Mesothelial cell of epicardium (in vitro differentiated cells): ENCODE results near the gene ST7. TPM values are rescaled to one million over a fixed set of nuclear protein-coding genes. Genes with fewer than 3 reads are reported as not detected.

Source experiments
- DNase-seq, 2 experiments: peaks; one replicate each; pipeline ENCODE4 v3.0.0; 2021; ENCODE audit warnings: low spot score in 2 of 2; ENCODE audit not compliant: unreplicated experiment in 2 of 2
- H3K27ac Mint-ChIP-seq: 2 replicates; pipeline ENCODE4 v1.8.0; 2021; ENCODE audit warnings: mixed read lengths
- H3K27me3 Mint-ChIP-seq: 2 replicates; pipeline ENCODE4 v1.8.0; 2021; ENCODE audit warnings: low read depth, mixed read lengths
- H3K36me3 Mint-ChIP-seq: 2 replicates; pipeline ENCODE4 v1.8.0; 2021; ENCODE audit warnings: mixed read lengths
- H3K4me1 Mint-ChIP-seq: 2 replicates; pipeline ENCODE4 v1.8.0; 2021; ENCODE audit warnings: mixed read lengths
- H3K4me3 Mint-ChIP-seq: 2 replicates; pipeline ENCODE4 v1.8.0; 2021; ENCODE audit warnings: mild to moderate bottlenecking, moderate library complexity, mixed read lengths
- H3K9me3 Mint-ChIP-seq: 2 replicates; pipeline ENCODE4 v1.8.0; 2021; ENCODE audit warnings: mixed read lengths
- CTCF ChIP-seq: fragments of 200-600 bp; sonication (generic); IDR thresholded peaks from one replicate; pipeline ENCODE4 v1.5.0; 2021; ENCODE audit warnings: antibody characterized with exemption; ENCODE audit not compliant: unreplicated experiment
- total RNA-seq: library from RNA; stranded (reverse); gene quantifications from 3 replicates; pipeline ENCODE4 v1.2.1, GENCODE V29; 2021

Gene ST7
- total RNA-seq, 1 donor from 2014 or later = 40.5 TPM

DNA sequence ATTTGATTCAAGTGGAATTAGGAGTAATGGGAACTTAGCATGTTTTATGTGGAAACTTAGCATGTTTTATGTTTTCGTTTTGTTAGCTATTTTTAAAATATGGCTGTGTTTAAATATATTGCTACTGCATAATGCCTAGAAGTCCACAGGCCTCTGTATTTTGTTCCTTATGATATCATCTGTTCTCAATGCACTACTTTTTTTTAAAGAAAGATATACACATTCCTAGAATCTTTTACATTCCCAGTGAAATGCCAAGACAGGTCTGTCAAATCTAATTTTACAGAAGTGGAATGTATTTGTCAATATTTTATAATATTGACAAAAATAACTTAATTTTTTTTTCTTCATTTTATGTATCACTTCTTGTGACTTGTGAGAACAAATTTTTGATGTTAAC lies 51.6 kb downstream of the ST7 start:
- DNase-seq = no peak
- H3K27me3 Mint-ChIP-seq = no peaks in the 10 kb centered on the region
- no peak for TF ChIP-seq CTCF
- peaks cover 36% of the 10 kb centered on the region for H3K4me1 Mint-ChIP-seq
- H3K27ac Mint-ChIP-seq = peak overlapping the region; percentile 81
- H3K9me3 Mint-ChIP-seq = no peaks in the 10 kb centered on the region
- no peaks in the 10 kb centered on the region for H3K36me3 Mint-ChIP-seq
- H3K4me3 Mint-ChIP-seq = no peak overlapping the region

DNA sequence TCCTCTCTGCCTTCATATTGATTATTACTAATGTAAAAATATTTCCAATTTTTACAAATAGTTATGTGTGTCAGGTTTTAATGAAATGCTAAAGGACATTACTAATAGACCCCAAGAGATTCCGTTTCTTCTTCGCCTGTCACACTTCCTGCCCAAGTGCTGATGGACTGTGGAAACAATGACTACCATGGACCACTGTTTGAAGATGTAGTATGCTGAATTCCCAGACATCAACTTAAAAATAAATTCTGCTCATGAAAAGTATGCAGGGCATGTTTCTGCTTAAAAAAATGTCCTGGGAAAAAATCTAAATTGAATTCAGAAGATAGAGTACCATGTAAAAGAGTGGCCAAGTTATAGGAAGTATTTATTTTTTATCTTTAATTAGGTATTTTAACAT lies 52.1 kb downstream of the ST7 start:
- DNase-seq = no peak
- Mint-ChIP-seq H3K27me3 (no peaks in the 10 kb centered on the region), H3K9me3 (no peaks in the 10 kb centered on the region), H3K4me3 (no peak overlapping the region), H3K36me3 (no peaks in the 10 kb centered on the region), H3K4me1 (peaks cover 36% of the 10 kb centered on the region), H3K27ac (peak overlapping the region; percentile 78)
- no peak for TF ChIP-seq CTCF

DNA sequence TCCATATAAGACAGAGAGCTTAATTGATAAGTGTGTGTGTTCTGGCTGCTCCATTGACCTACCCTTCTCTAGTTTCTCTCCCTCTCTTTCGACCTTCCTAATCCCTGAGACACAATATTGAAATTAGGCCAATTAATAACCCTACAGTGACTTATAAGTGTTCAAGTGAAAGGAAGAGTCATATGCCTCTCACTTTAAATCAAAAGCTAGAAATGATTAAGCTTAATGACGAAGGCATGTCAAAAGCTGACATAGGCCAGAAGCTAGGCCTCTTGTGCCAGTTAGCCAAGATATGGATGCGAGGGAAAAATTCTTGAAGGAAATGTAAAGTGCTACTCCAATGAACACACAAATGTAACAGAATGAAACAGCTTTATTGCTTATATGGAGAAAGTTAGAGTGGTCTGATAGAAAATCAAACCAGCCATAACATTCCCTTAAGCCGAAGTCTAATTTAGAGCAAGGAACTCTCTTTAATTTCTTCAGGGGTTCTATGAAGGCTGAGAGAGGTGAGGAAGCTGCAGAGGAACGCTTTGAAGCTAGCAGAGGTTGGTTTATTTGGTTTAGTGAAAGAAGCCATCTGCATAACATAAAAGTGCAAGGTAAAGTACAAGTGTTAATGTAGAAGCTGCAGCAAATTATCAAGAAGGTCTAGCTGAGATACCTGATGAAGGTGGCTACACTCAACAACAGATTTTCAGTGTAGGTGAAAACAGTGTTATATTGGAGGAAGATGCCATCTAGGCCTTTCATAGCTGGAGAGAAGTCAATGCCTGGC lies 53.8 kb downstream of the ST7 start:
- no peak overlapping the region for H3K4me3 Mint-ChIP-seq
- no peak for DNase-seq
- H3K9me3 Mint-ChIP-seq = no peaks in the 10 kb centered on the region
- no peaks in the 10 kb centered on the region for H3K27me3 Mint-ChIP-seq
- H3K27ac Mint-ChIP-seq = peak overlapping the region; percentile 11
- TF ChIP-seq CTCF = no peak
- H3K36me3 Mint-ChIP-seq = no peaks in the 10 kb centered on the region
- peaks cover 29% of the 10 kb centered on the region for H3K4me1 Mint-ChIP-seq

DNA sequence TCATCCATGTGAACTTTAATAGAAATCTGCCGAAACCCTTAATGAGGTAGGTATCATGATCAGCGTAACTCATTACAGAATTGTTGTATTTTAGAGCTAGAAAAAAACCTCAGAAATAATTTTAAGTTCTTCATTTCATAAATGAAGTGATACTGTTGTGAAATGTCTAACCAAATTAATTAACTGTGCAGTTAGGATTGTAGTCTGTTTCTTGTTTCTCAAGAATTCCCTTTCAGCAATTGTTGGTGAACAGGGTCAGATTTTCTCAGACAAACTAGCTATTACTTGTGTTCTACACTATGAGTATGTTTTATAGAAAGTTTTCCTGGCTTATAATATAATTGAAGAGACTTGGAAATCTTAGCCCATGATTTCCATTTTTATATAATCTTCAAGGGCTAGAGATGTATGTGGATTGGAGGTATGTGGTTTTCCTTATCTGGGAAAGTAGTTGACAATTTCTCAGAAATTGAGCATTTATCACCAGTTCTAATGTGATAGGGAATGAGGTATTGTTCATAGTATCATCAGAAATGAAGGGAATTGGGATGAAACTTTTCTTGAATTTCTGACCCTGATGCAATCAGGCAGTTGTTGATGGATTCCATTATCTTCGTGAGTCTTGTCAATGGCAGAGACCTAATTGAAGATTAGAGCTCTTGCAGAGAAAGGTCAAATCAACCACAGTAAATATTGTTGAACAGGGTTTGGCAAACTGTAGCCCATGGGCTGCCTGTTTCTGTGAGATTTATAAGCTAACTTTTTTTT lies 55.0 kb downstream of the ST7 start:
- no peak for DNase-seq
- TF ChIP-seq CTCF = no peak
- no peaks in the 10 kb centered on the region for H3K9me3 Mint-ChIP-seq
- peak overlapping the region; percentile 68 for H3K27ac Mint-ChIP-seq
- no peak overlapping the region for H3K4me3 Mint-ChIP-seq
- H3K36me3 Mint-ChIP-seq = no peaks in the 10 kb centered on the region
- H3K4me1 Mint-ChIP-seq = peaks cover 29% of the 10 kb centered on the region
- no peaks in the 10 kb centered on the region for H3K27me3 Mint-ChIP-seq

GRCh38 chr7:117008886-117009531 lies 55.7 kb downstream of the ST7 start:
- no peak for TF ChIP-seq CTCF
- Mint-ChIP-seq H3K4me1 (peaks cover 29% of the 10 kb centered on the region), H3K27me3 (no peaks in the 10 kb centered on the region), H3K27ac (no peak overlapping the region), H3K4me3 (no peak overlapping the region), H3K9me3 (no peaks in the 10 kb centered on the region), H3K36me3 (no peaks in the 10 kb centered on the region)
- no peak for DNase-seq
